GM13977 (cell line): Measurements from ENCODE around the gene RNF223.
"Not testable (repeated sequence)": the region's sequence is repeated elsewhere in the genome, so short reads cannot be mapped to it uniquely, and the experiment has no call there.

Experiments
- DNase-seq: peaks from one replicate; pipeline ENCODE4 v3.0.0; 2012; ENCODE audit warnings: low spot score
- in situ Hi-C: fragments of 300-500 bp; cut with MboI; formaldehyde crosslinking; loops from one replicate; pipeline ENCODE4 v1.12.0; 2022; ENCODE audit warnings: low sequenced_read_pairs, low pct_unique_long_range_greater_than_20kb, mixed read lengths, inconsistent platforms; ENCODE audit not compliant: unreplicated experiment
- TF ChIP-seq, protein P1 (sequence below): IDR thresholded peaks from 2 replicates; pipeline ENCODE4 v1.5.1; 2012; ENCODE audit warnings: mild to moderate bottlenecking, control low read depth; ENCODE audit not compliant: insufficient read depth; ENCODE audit errors: extremely low read depth, missing control alignments

The RNF223 gene

DNA sequence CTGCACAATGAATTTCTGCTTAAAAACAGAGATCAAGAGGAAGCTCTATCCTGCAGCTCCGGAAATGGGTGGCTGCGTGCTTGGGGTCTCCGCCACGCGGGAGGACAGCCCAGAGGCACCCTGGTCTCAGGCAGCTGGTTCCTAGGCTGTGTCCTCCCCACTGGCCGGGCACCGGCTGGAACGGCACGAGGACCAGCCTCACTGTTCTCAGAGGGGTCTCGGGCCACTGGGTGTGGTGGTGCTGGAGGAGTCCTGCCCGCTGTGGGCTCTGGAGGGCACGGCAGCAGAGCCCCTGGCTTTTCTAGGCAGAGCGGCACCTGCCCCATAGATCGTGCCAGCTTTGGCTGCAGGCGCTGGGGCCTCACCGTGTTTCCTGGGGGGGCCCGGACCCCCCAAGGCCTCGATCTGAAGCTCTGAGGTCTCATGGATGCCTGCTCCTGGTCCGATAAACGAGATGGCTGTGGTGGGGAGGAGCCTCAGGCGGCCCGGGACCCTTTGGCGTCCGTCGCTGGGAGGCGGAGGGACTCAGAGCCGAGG is 8.2 kb upstream of the RNF223 start:
- DNase-seq, result no peak
- TF ChIP-seq, protein P1, sequence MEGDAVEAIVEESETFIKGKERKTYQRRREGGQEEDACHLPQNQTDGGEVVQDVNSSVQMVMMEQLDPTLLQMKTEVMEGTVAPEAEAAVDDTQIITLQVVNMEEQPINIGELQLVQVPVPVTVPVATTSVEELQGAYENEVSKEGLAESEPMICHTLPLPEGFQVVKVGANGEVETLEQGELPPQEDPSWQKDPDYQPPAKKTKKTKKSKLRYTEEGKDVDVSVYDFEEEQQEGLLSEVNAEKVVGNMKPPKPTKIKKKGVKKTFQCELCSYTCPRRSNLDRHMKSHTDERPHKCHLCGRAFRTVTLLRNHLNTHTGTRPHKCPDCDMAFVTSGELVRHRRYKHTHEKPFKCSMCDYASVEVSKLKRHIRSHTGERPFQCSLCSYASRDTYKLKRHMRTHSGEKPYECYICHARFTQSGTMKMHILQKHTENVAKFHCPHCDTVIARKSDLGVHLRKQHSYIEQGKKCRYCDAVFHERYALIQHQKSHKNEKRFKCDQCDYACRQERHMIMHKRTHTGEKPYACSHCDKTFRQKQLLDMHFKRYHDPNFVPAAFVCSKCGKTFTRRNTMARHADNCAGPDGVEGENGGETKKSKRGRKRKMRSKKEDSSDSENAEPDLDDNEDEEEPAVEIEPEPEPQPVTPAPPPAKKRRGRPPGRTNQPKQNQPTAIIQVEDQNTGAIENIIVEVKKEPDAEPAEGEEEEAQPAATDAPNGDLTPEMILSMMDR, result no peak
- in situ Hi-C loops, result no loop called here

DNA sequence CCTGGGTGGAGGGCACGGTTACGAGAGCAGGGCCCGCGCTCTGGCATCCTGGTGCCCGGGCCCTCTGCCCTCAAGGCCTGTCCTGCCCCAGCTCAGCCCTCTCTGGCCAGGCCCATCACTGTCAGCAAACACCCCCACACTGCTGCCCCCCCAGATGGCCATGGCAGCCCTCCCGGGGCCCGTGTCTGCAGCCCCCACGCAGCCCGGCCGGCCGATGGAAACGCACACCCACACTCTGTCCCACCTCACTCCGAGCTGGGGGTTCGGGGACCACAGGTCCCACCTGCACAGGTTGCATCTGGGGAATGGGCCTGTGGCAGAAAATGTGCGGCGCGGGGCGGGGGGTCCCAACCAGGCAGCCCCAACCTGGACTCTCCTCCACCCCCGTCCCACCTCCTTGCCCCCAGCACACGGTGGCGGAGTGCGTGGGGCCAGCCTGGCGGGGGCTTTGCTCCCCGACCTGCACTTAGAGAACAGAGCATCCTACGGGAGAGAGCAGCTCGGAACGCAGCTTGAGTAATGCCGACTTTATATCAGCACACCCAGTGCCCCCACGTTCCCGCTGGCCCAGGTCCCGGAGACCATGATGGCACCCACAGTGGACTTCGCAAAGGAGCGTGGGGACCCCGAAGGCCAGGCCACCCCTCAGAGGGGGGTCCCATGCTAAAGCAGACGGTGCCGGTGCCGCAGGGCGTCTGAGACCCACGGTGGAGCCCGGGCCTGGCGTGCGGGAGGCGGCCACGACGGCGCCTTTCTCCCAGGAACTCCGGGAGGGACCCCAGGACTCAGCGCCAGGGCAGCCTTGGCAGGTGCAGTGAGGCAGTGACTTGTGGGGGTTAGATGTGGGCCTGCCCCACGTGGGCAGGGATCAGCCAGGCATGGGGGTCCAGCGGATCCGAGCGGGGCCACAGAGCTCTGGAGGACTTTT is 7.5 kb upstream of the RNF223 start:
- in situ Hi-C loops, result no loop called here
- TF ChIP-seq, protein P1, result no peak
- no peak for DNase-seq

DNA sequence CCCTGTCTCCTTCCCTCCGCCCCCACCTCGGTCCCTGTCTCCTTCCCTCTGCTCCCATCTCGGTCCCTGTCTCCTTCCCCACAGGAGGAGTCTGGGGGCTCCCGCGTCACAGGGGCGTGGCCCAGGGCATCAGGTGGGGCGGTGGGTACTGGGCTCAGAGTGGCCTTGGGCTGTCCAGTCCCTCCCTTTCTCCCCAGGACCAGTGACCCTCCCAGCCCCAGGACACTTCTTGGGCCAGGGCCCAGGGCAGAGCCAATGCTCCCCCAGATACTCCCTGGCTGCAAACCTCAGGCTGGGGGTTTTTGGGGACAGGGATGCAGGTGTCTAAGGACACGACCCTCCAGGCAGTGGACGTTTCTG is 6.8 kb upstream of the RNF223 start:
- TF ChIP-seq, protein P1, result no peak
- DNase-seq, result no peak
- in situ Hi-C loops, result no loop called here

DNA sequence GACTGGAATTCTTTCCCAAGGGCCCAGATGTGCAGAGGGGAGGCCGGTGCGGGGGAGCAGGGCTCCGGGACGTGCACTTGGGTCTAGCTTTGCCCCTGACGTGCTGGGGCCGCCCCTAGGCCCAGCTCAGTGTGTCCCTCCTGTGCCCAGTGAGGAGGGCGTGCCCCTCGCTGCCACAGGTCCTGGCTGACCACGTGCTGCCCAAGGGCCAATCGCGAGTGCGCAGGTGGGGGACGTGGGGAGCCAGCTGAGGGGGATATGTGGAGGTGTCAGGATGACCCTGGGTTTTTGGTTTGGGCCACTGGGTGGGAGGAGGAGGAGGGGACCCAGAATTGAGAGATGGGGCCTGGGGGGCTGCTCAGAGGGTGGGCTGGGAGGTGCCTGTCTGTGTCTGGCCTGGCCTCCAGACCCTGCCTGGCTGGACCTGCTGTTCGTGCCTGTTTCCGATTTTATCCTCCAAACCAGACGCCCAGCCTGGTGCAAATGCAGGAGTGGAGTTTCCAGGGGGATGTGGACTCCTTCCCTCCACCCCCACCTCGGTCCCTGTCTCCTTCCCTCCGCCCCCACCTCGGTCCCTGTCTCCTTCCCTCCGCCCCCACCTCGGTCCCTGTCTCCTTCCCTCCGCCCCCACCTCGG is 6.1 kb upstream of the RNF223 start:
- DNase-seq, result peak; percentile 78
- in situ Hi-C loops, result no loop called here
- TF ChIP-seq, protein P1, result no peak

DNA sequence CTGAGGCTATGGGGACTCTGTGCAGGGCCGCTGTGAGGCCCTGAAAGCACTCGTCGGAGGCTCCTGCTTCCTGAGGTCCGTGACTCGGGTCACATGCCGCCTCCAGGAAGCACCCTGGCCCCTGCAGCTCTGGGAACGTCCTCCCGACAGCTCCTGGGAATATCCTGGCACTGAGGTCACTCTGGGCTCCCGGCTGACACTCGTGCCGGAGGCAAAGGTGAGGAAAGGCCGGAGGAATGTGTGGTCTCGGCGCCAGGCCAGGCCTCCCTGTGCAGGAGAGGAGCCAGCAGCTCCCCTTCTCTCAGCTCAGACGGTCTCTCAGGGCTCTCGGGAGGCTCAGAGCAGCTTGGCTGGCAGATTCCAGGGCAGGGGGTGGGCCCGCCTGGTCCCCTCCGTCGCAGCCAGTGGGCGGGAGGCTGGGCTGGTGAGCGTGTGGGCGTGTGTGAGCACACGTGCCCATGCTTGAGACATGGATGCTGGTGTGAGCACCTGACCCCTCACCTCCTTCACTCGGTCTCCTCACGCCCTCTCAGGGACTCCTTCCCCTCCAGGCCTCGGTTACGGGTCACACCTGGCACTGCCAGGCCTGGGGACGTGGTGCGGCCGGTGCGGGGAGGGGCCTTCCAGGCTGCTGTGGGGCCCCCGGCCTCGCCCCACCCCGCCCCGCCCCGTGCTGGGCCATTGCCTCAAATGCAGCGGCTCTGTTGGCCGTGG is 5.5 kb upstream of the RNF223 start:
- TF ChIP-seq, protein P1, result no peak
- in situ Hi-C loops, result no loop called here
- peak; percentile 75 for DNase-seq

DNA sequence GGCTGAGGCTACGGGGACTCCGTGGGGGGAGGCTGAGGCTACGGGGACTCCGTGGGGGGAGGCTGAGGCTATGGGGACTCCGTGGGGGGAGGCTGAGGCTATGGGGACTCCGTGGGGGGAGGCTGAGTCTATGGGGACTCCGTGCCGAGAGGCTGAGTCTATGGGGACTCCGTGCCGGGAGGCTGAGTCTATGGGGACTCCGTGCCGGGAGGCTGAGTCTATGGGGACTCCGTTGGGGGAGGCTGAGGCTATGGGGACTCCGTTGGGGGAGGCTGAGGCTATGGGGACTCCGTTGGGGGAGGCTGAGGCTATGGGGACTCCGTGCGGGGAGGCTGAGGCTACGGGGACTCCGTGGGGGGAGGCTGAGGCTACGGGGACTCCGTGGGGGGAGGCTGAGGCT is 3.3 kb upstream of the RNF223 start:
- DNase-seq, in situ Hi-C loops: not testable (repeated sequence)
